ENCODE measurements around the gene SHC2.
A peak's percentile ranks its signal among the peaks of the same experiment; 100 is the strongest.

DNA sequence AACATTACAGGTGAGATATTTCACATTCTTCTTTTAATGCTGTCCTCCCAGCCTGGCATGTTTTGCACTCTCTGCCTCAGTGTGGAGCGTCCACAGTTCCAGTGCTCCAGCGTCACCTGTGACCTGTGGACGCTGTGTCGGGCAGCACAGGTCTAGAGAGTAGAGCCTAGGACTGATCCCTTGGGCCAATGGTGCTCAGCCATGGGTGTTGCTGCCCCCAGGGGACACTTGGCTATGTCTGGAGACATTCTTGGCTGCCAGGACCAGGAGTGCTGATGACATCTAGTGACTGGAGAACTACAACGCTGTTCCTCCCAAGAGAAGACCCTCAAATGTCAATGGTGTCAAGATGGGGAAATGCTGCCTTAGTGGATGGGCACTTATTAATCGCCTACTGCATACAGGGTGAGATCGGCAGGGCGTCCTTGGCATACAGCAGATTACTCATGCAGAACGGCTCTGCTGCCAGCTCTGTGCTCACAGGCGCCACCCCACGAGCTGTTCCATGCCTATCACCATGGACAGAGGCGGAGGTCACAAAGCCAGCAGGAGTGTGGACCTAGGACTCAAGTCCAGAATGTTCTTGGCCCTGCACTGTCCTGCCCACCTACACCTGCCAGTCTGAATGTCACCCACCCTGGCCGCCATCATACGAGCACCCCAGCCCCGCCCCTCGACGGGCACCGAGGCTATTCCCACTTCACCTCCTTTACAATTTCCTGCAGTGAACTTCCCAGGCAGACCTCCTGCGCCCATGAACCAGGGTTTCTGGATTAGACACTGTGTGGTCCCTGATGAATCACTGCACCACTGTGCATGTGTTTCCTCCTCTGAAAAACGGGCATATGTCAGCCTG lies 21.6 kb upstream of the SHC2 start:
- TF ChIP-seq ZNF155 (tag by site-specific recombination; IDR thresholded peaks at IDR 0.05) (no peak), ZNF701 (tag by site-specific recombination; IDR thresholded peaks at IDR 0.05) (no peak)
- TF ChIP-seq, protein P1, sequence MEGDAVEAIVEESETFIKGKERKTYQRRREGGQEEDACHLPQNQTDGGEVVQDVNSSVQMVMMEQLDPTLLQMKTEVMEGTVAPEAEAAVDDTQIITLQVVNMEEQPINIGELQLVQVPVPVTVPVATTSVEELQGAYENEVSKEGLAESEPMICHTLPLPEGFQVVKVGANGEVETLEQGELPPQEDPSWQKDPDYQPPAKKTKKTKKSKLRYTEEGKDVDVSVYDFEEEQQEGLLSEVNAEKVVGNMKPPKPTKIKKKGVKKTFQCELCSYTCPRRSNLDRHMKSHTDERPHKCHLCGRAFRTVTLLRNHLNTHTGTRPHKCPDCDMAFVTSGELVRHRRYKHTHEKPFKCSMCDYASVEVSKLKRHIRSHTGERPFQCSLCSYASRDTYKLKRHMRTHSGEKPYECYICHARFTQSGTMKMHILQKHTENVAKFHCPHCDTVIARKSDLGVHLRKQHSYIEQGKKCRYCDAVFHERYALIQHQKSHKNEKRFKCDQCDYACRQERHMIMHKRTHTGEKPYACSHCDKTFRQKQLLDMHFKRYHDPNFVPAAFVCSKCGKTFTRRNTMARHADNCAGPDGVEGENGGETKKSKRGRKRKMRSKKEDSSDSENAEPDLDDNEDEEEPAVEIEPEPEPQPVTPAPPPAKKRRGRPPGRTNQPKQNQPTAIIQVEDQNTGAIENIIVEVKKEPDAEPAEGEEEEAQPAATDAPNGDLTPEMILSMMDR (tag by site-specific recombination; IDR thresholded peaks at IDR 0.05): peak; percentile 53; the same call in 1 of the 2 replicates

Data from HEK293 (cell line).